D341Med (cell line): Measurements from ENCODE around the gene PPBP.

Source experiments
- DNase-seq: peaks from one replicate; pipeline ENCODE4 v3.0.0; 2012; ENCODE audit warnings: low spot score

PPBP gene

DNA sequence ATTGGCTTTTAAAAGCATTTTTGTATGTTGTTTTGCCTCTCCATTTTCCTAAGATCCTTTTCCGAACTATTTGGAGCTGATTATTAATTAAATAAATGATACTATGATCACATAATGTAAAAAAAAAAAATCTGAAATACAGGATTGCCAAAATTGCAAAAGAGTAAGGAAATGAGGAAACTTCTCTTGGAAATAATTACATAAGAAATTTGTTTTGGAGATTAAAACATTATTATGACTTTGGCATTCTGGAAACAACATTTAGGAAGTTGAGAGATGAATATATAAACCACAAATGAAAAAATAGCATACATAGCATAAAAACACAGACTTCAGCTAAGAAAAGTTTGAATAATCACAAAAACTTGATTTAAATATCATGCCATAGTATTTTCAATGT, 39.7 kb downstream of the PPBP start:
- DNase-seq, result no peak

DNA sequence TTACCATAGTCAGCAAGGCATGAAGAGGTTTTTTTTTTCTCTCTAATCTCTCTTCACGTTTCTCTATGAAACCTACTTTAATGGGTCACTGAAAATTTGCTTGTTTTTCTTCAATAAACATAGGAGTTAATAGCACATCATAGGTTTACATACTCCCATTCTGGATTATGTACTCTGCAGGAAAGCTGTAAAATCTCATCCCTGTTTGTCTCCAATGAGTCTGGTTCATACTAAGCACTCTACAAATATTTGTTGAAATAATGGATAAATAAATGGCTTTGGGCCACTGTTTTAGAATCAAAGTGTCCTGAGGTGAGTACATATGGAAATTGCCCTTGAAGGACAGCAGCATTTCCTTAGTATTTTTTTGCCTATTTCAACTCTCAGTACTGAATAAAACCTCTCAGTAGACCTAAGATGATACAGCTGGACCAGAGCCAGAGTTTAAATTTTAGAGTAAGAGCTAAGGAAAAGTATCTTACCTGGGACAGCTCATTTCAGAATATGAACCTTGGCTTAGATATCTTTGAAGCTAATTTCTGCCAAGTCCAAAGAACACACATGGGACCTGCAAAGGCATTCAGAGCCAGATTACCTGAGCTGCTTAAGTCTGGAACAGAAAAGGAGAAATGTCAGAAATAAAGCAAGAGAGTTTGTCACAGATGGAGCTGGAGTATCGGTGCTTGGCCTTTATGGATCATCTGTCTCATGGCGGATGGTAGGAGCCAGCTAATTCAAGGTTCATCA, 40.6 kb downstream of the PPBP start:
- DNase-seq, result no peak

DNA sequence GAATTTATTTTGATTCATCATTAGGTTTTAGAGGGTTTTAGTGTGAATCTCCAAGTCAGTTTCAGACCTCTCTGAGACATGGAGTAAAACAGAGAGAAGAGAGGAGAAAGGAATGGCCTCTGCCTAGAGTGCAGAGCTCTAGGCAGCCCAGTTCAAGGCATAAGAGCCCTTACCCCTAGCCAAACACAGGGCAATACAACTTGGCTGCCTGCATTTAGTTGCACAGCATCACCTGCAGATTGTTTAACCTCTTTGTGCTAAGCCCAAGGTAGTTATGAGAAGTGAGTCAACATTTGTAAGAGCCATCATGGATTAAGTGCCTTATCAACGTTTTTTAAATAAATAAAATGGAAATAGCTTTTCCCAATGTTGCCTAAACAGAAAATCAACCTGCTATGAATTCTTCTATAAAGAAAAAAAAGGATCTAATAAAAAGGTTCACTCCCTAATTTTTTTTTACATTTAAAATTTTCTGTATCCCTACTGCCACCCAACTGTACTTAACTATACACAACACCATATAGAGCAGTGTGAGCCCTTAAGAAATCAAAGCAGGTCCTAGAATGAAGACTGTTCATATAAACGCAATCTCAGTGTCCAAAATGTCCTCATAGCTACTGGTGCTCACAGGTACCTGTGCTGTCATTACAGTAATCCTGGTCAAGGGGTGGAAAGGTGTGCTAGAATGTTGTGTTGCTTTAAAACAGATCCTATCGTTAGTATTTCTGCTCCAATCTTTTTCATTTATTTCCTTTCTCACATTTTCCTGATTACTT, 42.1 kb downstream of the PPBP start:
- DNase-seq, result no peak

- DNase-seq, result no peak
Measured at GRCh38 chr4:73945140-73945539, 42.9 kb downstream of the PPBP start.

DNA sequence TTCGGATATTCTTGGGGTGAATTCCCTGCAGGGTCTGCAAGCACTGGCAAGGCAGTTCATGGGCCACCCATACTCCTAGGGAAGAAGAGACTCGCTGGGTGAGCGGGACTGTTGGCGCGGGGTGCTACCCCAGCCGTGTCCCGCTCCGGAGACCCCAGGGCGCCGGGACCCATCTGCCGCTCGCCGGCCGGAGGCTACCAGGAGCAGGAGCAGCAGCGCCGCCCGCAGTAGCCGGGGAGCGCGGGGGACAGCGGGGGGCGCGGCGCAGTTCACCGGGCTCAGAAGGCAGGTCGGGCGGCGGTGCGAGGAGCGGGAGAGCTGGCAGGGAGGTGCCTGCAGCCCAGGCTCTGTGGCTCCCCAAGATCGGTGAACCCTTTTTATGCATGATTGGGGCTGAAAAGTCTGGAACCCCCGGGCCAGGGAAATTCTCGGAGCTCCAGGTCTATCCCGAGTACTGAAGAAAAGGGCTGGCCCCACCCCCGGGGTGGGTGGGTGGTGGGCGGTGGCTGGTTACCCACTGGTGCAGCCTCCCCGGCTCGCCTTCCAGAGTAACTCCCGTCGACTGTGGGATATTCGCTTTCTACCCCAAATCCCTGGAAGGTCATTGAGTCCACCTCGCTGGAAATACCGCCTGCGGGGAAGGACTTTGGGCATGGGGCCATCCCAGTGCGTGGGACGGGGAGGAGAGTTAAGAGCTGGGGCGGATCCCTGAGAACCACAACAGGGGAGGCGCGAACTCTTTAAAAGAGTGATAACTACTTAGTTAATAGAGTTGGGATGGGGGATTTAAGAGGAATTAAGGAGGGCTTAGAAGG, 43.7 kb downstream of the PPBP start:
- peak; percentile 77 for DNase-seq

DNA sequence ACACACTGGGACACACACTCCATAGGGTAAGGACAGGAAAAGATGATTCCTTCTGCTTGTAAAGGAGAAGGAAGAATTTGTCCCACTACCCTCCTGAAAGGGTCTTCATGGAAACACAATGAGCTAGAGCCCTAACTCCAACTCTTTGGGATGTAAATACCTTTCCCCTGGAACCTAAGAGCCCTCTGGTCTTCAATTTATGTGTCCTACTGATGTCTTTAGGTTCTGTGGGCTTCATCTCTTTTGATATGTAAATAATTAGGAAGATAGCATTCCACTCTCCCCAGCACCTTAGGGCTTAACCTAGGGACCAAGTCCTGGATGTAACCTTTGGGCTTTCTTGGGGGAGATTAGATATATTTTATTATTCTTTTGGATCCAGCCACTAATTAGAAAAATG, 44.4 kb downstream of the PPBP start:
- DNase-seq, result no peak

GRCh38 chr4:73936969-73937368, 51.0 kb downstream of the PPBP start:
- no peak for DNase-seq
